Activated T-helper 1 cell treated with anti-CD3 and anti-CD28 coated beads, Interleukin-12 subunit alpha, Interleukin-12 subunit beta, Interleukin-2, Interleukin-4 antibody, amounts not matched to agents 30 ng/mL and 10 ng/mL and 1 ng/mL, durations not matched to agents 14 hours and 24 hours and 36 hours (primary cell): ENCODE measurements around the gene PROCR. TPM values are rescaled to one million over a fixed set of nuclear protein-coding genes. Genes with fewer than 3 reads are reported as not detected.
A peak's percentile ranks its signal among the peaks of the same experiment; 100 is the strongest.
"Not testable (repeated sequence)": the region's sequence is repeated elsewhere in the genome, so short reads cannot be mapped to it uniquely, and the experiment has no call there.

Source experiments
- DNase-seq: peaks from one replicate; pipeline ENCODE4 v3.0.0; 2021; ENCODE audit warnings: low spot score
- H3K27ac Mint-ChIP-seq: one replicate; pipeline ENCODE4 v1.8.0; 2021; ENCODE audit warnings: mild to moderate bottlenecking, mixed read lengths
- H3K27me3 Mint-ChIP-seq: one replicate; pipeline ENCODE4 v1.8.0; 2022; ENCODE audit warnings: mild to moderate bottlenecking, moderate library complexity, mixed read lengths; ENCODE audit not compliant: insufficient read depth
- H3K36me3 Mint-ChIP-seq: one replicate; pipeline ENCODE4 v1.8.0; 2021; ENCODE audit warnings: low read depth, mixed read lengths
- H3K4me1 Mint-ChIP-seq: one replicate; pipeline ENCODE4 v1.8.0; 2021; ENCODE audit warnings: low read depth, mixed read lengths
- H3K4me3 Mint-ChIP-seq: one replicate; pipeline ENCODE4 v1.8.0; 2021; ENCODE audit warnings: mild to moderate bottlenecking, moderate library complexity, mixed read lengths
- H3K9me3 Mint-ChIP-seq: one replicate; pipeline ENCODE4 v1.8.0; 2021; ENCODE audit warnings: mixed read lengths
- intact Hi-C: fragments of 100-400 bp; cut with micrococcal nuclease; formaldehyde crosslinking; loops from one replicate; pipeline ENCODE4 v1.15.1; 2024
- total RNA-seq: library from RNA; stranded (reverse); gene quantifications from 2 replicates; pipeline ENCODE4 v1.2.3, GENCODE V29; 2022

Gene PROCR
- total RNA-seq, 1 donor from 2014 or later = 0.75 TPM

- intact Hi-C loops, H3K27me3 Mint-ChIP-seq, H3K27ac Mint-ChIP-seq, DNase-seq, H3K4me3 Mint-ChIP-seq, H3K36me3 Mint-ChIP-seq, H3K9me3 Mint-ChIP-seq: not testable (repeated sequence)
- H3K4me1 Mint-ChIP-seq = peaks cover 12% of the 10 kb centered on the region
These were observed 3.0 kb upstream of the PROCR start for GRCh38 chr20:35168701-35169409.

- H3K4me1 Mint-ChIP-seq = peaks cover 12% of the 10 kb centered on the region
- H3K27me3 Mint-ChIP-seq = no peaks in the 10 kb centered on the region
- no peak for DNase-seq
- no peak overlapping the region for H3K27ac Mint-ChIP-seq
- no peaks in the 10 kb centered on the region for H3K9me3 Mint-ChIP-seq
- intact Hi-C loops = no loop called here
- H3K4me3 Mint-ChIP-seq = peak overlapping the region; percentile 56
- H3K36me3 Mint-ChIP-seq = no peaks in the 10 kb centered on the region
These were observed 477 bp upstream of the PROCR start for GRCh38 chr20:35171438-35171752.

GRCh38 chr20:35172434-35172806 lies 548 bp downstream of the PROCR start:
- intact Hi-C loops = no loop called here
- no peak overlapping the region for H3K4me3 Mint-ChIP-seq
- no peak overlapping the region for H3K27ac Mint-ChIP-seq
- no peak for DNase-seq
- H3K4me1 Mint-ChIP-seq = peaks cover 12% of the 10 kb centered on the region
- H3K27me3 Mint-ChIP-seq = no peaks in the 10 kb centered on the region
- H3K9me3 Mint-ChIP-seq = no peaks in the 10 kb centered on the region
- H3K36me3 Mint-ChIP-seq = no peaks in the 10 kb centered on the region

GRCh38 chr20:35173576-35174192 lies 1.8 kb downstream of the PROCR start:
- Mint-ChIP-seq H3K9me3 (no peaks in the 10 kb centered on the region), H3K36me3 (no peaks in the 10 kb centered on the region), H3K27me3 (no peaks in the 10 kb centered on the region), H3K4me1 (peaks cover 12% of the 10 kb centered on the region), H3K27ac (no peak overlapping the region), H3K4me3 (no peak overlapping the region)
- intact Hi-C loops = no loop called here
- no peak for DNase-seq

- intact Hi-C loops = no loop called here
- Mint-ChIP-seq H3K4me1 (peaks cover 12% of the 10 kb centered on the region), H3K9me3 (no peaks in the 10 kb centered on the region), H3K4me3 (no peak overlapping the region), H3K27ac (no peak overlapping the region), H3K36me3 (no peaks in the 10 kb centered on the region), H3K27me3 (no peaks in the 10 kb centered on the region)
- no peak for DNase-seq
These were observed 2.8 kb downstream of the PROCR start for GRCh38 chr20:35174458-35175216.

GRCh38 chr20:35176132-35176531 lies 4.3 kb downstream of the PROCR start:
- no peak for DNase-seq
- H3K36me3 Mint-ChIP-seq = no peaks in the 10 kb centered on the region
- intact Hi-C loops = no loop called here
- H3K27me3 Mint-ChIP-seq = no peaks in the 10 kb centered on the region
- H3K4me3 Mint-ChIP-seq = no peak overlapping the region
- H3K27ac Mint-ChIP-seq = no peak overlapping the region
- no peaks in the 10 kb centered on the region for H3K9me3 Mint-ChIP-seq
- H3K4me1 Mint-ChIP-seq = peaks cover 12% of the 10 kb centered on the region

GRCh38 chr20:35179292-35180212 lies 7.7 kb downstream of the PROCR start:
- no peaks in the 10 kb centered on the region for H3K27me3 Mint-ChIP-seq
- intact Hi-C loops = no loop called here
- no peaks in the 10 kb centered on the region for H3K36me3 Mint-ChIP-seq
- no peak for DNase-seq
- H3K4me3 Mint-ChIP-seq = no peak overlapping the region
- H3K27ac Mint-ChIP-seq = no peak overlapping the region
- no peaks in the 10 kb centered on the region for H3K4me1 Mint-ChIP-seq
- no peaks in the 10 kb centered on the region for H3K9me3 Mint-ChIP-seq

- DNase-seq = no peak
- no peaks in the 10 kb centered on the region for H3K9me3 Mint-ChIP-seq
- peaks cover 4% of the 10 kb centered on the region for H3K27me3 Mint-ChIP-seq
- intact Hi-C loops = no loop called here
- H3K4me1 Mint-ChIP-seq = no peaks in the 10 kb centered on the region
- H3K36me3 Mint-ChIP-seq = no peaks in the 10 kb centered on the region
- H3K4me3 Mint-ChIP-seq = no peak overlapping the region
- no peak overlapping the region for H3K27ac Mint-ChIP-seq
These were observed 8.4 kb downstream of the PROCR start for GRCh38 chr20:35180266-35180665.

- no peaks in the 10 kb centered on the region for H3K36me3 Mint-ChIP-seq
- peaks cover 4% of the 10 kb centered on the region for H3K27me3 Mint-ChIP-seq
- H3K27ac Mint-ChIP-seq = no peak overlapping the region
- DNase-seq = no peak
- H3K4me1 Mint-ChIP-seq = no peaks in the 10 kb centered on the region
- no peak overlapping the region for H3K4me3 Mint-ChIP-seq
- H3K9me3 Mint-ChIP-seq = no peaks in the 10 kb centered on the region
- intact Hi-C loops = no loop called here
These were observed 9.9 kb downstream of the PROCR start for GRCh38 chr20:35181731-35182130.

- H3K4me1 Mint-ChIP-seq, intact Hi-C loops, H3K9me3 Mint-ChIP-seq: not testable (repeated sequence)
These were observed 14.9 kb downstream of the PROCR start for GRCh38 chr20:35186691-35187289.

GRCh38 chr20:35187584-35188190 lies 15.8 kb downstream of the PROCR start:
- DNase-seq = no peak
- peaks cover 4% of the 10 kb centered on the region for H3K27me3 Mint-ChIP-seq
- no peaks in the 10 kb centered on the region for H3K4me1 Mint-ChIP-seq
- no peak overlapping the region for H3K27ac Mint-ChIP-seq
- no peaks in the 10 kb centered on the region for H3K9me3 Mint-ChIP-seq
- H3K4me3 Mint-ChIP-seq = no peak overlapping the region
- intact Hi-C loops = no loop called here
- H3K36me3 Mint-ChIP-seq = no peaks in the 10 kb centered on the region

More at GRCh38 chr20:35186691-35187289, 14.9 kb downstream of the PROCR start:
- DNase-seq, H3K36me3 Mint-ChIP-seq, H3K27me3 Mint-ChIP-seq, H3K27ac Mint-ChIP-seq, H3K4me3 Mint-ChIP-seq: not testable (repeated sequence)

GRCh38 chr20:35189223-35189622 lies 17.4 kb downstream of the PROCR start:
- H3K9me3 Mint-ChIP-seq, H3K4me1 Mint-ChIP-seq, H3K36me3 Mint-ChIP-seq, H3K27ac Mint-ChIP-seq, intact Hi-C loops, DNase-seq, H3K27me3 Mint-ChIP-seq, H3K4me3 Mint-ChIP-seq: not testable (repeated sequence)
